ENCODE measurements around the gene EFNA1.

DNA sequence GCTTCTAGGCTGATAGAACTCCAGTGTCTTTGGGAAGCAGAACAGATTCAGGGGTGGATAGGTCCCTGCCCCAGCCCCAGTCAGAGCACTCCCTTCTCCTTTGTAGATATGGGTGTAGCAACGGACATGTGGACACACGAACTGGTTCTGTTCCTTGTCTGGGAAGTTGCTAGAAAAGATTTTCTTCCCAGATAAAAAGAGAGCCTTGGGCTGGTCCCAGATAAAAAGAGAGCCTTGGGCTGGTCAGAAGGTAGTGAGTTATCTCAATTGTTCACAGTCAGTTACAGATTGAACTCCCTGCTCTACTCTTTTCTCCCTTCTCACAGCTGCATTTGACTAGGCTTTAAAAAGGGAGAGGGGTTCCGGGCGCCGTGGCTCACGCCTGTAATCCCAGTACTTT is 7.4 kb upstream of the EFNA1 start:
- no peak for TF ChIP-seq MXI1 (IDR thresholded peaks at IDR 0.05; ENCODE audit: borderline replicate concordance, low read depth, low read length)
- TF ChIP-seq CHD1 (IDR thresholded peaks at IDR 0.05; ENCODE audit: low read depth, low read length) = no peak
- TF ChIP-seq, protein P1, sequence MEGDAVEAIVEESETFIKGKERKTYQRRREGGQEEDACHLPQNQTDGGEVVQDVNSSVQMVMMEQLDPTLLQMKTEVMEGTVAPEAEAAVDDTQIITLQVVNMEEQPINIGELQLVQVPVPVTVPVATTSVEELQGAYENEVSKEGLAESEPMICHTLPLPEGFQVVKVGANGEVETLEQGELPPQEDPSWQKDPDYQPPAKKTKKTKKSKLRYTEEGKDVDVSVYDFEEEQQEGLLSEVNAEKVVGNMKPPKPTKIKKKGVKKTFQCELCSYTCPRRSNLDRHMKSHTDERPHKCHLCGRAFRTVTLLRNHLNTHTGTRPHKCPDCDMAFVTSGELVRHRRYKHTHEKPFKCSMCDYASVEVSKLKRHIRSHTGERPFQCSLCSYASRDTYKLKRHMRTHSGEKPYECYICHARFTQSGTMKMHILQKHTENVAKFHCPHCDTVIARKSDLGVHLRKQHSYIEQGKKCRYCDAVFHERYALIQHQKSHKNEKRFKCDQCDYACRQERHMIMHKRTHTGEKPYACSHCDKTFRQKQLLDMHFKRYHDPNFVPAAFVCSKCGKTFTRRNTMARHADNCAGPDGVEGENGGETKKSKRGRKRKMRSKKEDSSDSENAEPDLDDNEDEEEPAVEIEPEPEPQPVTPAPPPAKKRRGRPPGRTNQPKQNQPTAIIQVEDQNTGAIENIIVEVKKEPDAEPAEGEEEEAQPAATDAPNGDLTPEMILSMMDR (conservative IDR thresholded peaks at IDR 0.05; ENCODE audit: low read depth, low read length) = no peak
- no peak for TF ChIP-seq CEBPB (IDR thresholded peaks at IDR 0.05; ENCODE audit: low read depth, low read length)
- TF ChIP-seq, protein P2, sequence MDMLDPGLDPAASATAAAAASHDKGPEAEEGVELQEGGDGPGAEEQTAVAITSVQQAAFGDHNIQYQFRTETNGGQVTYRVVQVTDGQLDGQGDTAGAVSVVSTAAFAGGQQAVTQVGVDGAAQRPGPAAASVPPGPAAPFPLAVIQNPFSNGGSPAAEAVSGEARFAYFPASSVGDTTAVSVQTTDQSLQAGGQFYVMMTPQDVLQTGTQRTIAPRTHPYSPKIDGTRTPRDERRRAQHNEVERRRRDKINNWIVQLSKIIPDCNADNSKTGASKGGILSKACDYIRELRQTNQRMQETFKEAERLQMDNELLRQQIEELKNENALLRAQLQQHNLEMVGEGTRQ (IDR thresholded peaks at IDR 0.05; ENCODE audit: low read depth, low read length) = no peak
